Small intestine (tissue), 4 donors: Measurements from ENCODE around the gene MARCHF6. TPM values are rescaled to one million over a fixed set of nuclear protein-coding genes. Genes with fewer than 3 reads are reported as not detected.

Experiments used
- polyA plus RNA-seq, 4 donors: library from polyadenylated mRNA; stranded (reverse) in 3 of 4; unstranded in 1 of 4; fragments of 200-250 nt in 3 of 4; fragments of 120-200 nt in 1 of 4; gene quantifications; one replicate each; pipeline versions ENCODE4 v1.2.1 to v1.2.3, GENCODE V29; 2013
- donor health status: healthy with polysubstance abuse.
- donor health status: Bipolar disorder and iron deficiency.
- donor health status: healthy.

Gene MARCHF6
- polyA plus RNA-seq, 4 donors = 39.6 to 118 (median 83.9) TPM

Other genes with a start within 250 kb of the MARCHF6 start
- 10 to 100 TPM in 2 of 4 donors, 1 to 10 TPM in 2; 7.6 to 15.8 (median 11.2) TPM for gene ATPSCKMT, start 103.8 kb upstream of the MARCHF6 start, polyA plus RNA-seq
- 100 to 1,000 TPM; 101 to 226 (median 151) TPM for gene CCT5, start 103.4 kb upstream of the MARCHF6 start, polyA plus RNA-seq
- gene CMBL, start 45.8 kb upstream of the MARCHF6 start, polyA plus RNA-seq = 100 to 1,000 TPM in 2 of 4 donors, 10 to 100 TPM in 2; 81.5 to 516 (median 162) TPM
- under 1 TPM in 2 of 4 donors, not detected in 2; 0.07 to 0.76 TPM for gene ROPN1L, start 88.2 kb downstream of the MARCHF6 start, polyA plus RNA-seq
- 1 to 10 TPM in 1 of 4 donors, under 1 TPM in 2, not detected in 1; 0.25 to 1.0 (median 0.27) TPM for gene ANKRD33B, start 210.4 kb downstream of the MARCHF6 start, polyA plus RNA-seq